ENCODE measurements around the gene TMEM259.

GRCh38 chr19:992670-993055 is 28.3 kb downstream of the TMEM259 start:
- TF ChIP-seq, protein P1, sequence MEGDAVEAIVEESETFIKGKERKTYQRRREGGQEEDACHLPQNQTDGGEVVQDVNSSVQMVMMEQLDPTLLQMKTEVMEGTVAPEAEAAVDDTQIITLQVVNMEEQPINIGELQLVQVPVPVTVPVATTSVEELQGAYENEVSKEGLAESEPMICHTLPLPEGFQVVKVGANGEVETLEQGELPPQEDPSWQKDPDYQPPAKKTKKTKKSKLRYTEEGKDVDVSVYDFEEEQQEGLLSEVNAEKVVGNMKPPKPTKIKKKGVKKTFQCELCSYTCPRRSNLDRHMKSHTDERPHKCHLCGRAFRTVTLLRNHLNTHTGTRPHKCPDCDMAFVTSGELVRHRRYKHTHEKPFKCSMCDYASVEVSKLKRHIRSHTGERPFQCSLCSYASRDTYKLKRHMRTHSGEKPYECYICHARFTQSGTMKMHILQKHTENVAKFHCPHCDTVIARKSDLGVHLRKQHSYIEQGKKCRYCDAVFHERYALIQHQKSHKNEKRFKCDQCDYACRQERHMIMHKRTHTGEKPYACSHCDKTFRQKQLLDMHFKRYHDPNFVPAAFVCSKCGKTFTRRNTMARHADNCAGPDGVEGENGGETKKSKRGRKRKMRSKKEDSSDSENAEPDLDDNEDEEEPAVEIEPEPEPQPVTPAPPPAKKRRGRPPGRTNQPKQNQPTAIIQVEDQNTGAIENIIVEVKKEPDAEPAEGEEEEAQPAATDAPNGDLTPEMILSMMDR (IDR thresholded peaks at IDR 0.05 in 4 of 5, conservative IDR thresholded peaks at IDR 0.05 in 1 of 5), result no peak
- TF ChIP-seq POLR2A (IDR thresholded peaks at IDR 0.05), result no peak

Measured in gastrocnemius medialis (tissue), 4 donors.